ENCODE measurements around the gene FAM229B. TPM values are rescaled to one million over a fixed set of nuclear protein-coding genes. Genes with fewer than 3 reads are reported as not detected.

The FAM229B gene
- total and polyA plus RNA-seq, 7 donors = 5.8 to 17.7 (median 10.0) TPM

DNA sequence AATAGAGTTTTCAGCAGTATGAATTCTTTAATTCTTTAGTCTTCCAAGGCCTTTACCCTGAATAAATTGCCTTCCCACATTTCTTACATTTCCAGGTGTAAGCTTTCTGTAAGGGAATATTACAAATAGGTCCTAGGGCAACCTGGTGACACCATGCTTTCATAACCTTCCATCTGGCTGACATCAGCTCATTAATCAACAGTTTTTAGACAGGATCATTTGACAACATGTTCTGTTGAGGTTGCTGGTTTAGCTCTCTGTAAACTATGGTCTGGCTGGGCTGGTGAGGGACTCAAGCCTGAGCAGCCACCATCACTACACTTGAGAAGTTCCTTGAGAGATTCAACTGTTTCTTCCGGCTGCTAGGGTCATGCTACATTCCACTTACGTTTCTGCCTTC lies 19.2 kb downstream of the FAM229B start:
- no peak for ATAC-seq
- intact Hi-C loops (cut with DNase I) = no loop called here
- WGBS, 3 donors = 58 to 62% (median 59%) methylated on average over 2 of the region's 2 CpGs

DNA sequence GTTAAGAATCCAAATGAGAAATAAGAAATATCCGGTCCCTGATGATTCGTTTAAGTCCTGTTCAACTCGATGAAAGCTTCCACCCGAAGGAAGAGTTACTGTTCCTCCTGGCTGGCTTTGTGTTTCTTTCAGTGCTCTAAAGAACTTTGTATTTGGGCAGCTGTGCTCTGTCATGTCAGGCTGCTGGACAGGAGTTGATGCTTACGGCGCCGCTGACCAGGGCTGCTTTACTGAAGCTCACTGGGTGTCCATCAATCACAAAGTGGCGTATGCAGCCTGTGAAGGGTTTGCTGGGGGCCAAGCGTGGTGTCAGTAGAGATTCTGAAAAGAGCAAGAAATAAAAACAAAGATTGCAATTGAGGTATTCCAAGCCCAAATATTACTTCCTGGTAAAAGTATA lies 21.9 kb downstream of the FAM229B start:
- intact Hi-C loops (cut with DNase I) = no loop called here
- Histone ChIP-seq H3K9me3 (no peaks in the 10 kb centered on the region), H3K27me3 (ENCODE audit: insufficient read depth in 3 of 3, low read length in 2 of 3) (no peaks in the 10 kb centered on the region), H3K4me1 (no peaks in the 10 kb centered on the region), H3K27ac (no peak overlapping the region), H3K36me3 (ENCODE audit: insufficient read depth in 1 of 2, low read depth in 1 of 2) (peaks cover 0 to 6% of the 10 kb centered on the region in 2 donors), H3K4me3 (no peak overlapping the region)
- TF ChIP-seq, protein P1, sequence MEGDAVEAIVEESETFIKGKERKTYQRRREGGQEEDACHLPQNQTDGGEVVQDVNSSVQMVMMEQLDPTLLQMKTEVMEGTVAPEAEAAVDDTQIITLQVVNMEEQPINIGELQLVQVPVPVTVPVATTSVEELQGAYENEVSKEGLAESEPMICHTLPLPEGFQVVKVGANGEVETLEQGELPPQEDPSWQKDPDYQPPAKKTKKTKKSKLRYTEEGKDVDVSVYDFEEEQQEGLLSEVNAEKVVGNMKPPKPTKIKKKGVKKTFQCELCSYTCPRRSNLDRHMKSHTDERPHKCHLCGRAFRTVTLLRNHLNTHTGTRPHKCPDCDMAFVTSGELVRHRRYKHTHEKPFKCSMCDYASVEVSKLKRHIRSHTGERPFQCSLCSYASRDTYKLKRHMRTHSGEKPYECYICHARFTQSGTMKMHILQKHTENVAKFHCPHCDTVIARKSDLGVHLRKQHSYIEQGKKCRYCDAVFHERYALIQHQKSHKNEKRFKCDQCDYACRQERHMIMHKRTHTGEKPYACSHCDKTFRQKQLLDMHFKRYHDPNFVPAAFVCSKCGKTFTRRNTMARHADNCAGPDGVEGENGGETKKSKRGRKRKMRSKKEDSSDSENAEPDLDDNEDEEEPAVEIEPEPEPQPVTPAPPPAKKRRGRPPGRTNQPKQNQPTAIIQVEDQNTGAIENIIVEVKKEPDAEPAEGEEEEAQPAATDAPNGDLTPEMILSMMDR (IDR thresholded peaks at IDR 0.05) = no peak
- DNase-seq (no peak), ATAC-seq (no peak)
- WGBS, 3 donors = 28 to 42% (median 35%) methylated on average over 9 of the region's 9 CpGs

More for the DNA sequence above, 19.2 kb downstream of the FAM229B start:
- peaks cover 0 to 6% of the 10 kb centered on the region in 2 donors for H3K36me3 ChIP-seq (ENCODE audit: insufficient read depth in 1 of 2, low read depth in 1 of 2)
- H3K9me3 ChIP-seq = no peaks in the 10 kb centered on the region
- no peaks in the 10 kb centered on the region for H3K27me3 ChIP-seq (ENCODE audit: insufficient read depth in 3 of 3, low read length in 2 of 3)
- H3K27ac ChIP-seq = no peak overlapping the region
- TF ChIP-seq, protein P1 (IDR thresholded peaks at IDR 0.05) = no peak
- no peak for DNase-seq
- no peak overlapping the region for H3K4me3 ChIP-seq
- no peaks in the 10 kb centered on the region for H3K4me1 ChIP-seq

DNA sequence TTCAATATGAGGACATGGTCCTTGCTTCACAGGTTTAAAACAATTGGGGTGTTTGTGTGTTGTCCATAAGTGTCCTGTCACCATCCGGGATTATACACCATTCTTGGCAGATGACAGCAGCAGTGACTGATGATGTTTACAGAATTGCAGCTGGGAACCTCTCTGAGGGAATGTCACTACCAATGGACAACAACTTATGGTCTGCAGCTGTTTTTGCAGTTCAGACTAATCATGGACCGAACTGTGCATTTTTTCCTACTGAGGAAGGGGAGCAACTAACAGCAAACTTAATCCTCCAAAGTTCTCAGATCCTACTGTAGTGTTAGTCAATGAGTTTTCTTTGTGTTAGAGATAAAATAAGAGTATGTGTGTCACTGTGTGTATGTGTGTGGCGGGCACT lies 26.0 kb downstream of the FAM229B start:
- H3K4me3 ChIP-seq = no peak overlapping the region
- no peaks in the 10 kb centered on the region for H3K4me1 ChIP-seq
- H3K9me3 ChIP-seq = no peaks in the 10 kb centered on the region
- 31 to 34% (median 32%) methylated on average over 3 of the region's 3 CpGs for WGBS, 3 donors
- no peak overlapping the region for H3K27ac ChIP-seq
- intact Hi-C loops (cut with DNase I) = no loop called here
- H3K36me3 ChIP-seq (ENCODE audit: insufficient read depth in 1 of 2, low read depth in 1 of 2) = peaks cover 0 to 9% of the 10 kb centered on the region in 2 donors
- H3K27me3 ChIP-seq (ENCODE audit: insufficient read depth in 3 of 3, low read length in 2 of 3) = no peaks in the 10 kb centered on the region
- ATAC-seq (no peak), DNase-seq (no peak)
- TF ChIP-seq, protein P1 (IDR thresholded peaks at IDR 0.05) = no peak

DNA sequence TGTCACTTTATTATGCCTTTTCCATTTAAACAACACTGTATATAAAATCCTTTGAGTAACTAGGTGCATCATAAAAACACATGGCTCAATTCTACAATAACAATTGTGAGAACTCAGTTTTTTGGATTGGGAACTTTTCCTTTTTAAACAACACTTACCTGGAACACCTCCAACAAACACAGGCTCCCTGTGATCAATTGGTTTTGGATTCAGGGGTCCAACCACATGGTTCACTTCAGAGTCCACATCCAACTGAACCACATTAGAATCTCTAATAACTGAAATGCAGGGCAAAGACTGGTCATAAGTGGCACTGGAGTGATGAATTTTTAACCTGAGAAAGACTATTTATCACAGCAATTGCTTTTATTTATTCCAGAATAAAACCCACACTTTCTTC lies 26.5 kb downstream of the FAM229B start:
- intact Hi-C loops (cut with DNase I) = no loop called here
- Histone ChIP-seq H3K27me3 (ENCODE audit: insufficient read depth in 3 of 3, low read length in 2 of 3) (no peaks in the 10 kb centered on the region), H3K4me1 (no peaks in the 10 kb centered on the region), H3K36me3 (ENCODE audit: insufficient read depth in 1 of 2, low read depth in 1 of 2) (peaks cover 0 to 9% of the 10 kb centered on the region in 2 donors), H3K4me3 (no peak overlapping the region), H3K9me3 (no peaks in the 10 kb centered on the region), H3K27ac (no peak overlapping the region)
- TF ChIP-seq, protein P1 (IDR thresholded peaks at IDR 0.05) = no peak
- ATAC-seq (no peak), DNase-seq (no peak)

DNA sequence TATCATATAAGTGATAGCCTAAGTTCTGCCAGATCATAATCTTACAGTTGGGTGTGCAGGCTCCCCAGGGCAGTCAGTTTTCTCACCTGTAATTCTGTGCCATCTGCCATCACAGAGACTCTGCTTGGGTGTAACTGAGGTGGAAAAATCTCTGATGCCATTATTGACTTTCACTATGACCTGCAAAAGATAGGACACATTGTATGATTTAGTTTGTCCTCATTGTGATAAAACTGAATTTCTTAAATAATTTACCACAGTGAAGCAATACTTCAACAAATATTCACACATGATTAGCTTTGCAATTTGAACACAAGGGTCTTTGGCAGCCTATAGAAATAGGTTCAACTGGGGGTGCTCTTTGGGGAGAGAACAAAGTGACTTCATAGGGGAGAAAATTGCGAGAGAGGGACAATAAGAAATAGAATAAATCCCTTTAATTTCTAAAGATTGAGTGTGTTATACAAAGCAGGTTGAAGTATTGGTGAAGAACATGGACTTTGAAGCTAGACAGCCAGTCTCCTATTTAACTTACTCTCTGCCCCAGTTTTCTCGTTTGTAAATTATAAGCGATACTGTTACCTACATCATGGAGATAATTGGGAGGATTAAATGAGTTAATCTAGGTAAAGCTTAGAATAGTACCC lies 27.3 kb downstream of the FAM229B start:
- Histone ChIP-seq H3K4me3 (no peak overlapping the region), H3K27me3 (ENCODE audit: insufficient read depth in 3 of 3, low read length in 2 of 3) (no peaks in the 10 kb centered on the region), H3K9me3 (no peaks in the 10 kb centered on the region), H3K4me1 (no peaks in the 10 kb centered on the region), H3K36me3 (ENCODE audit: insufficient read depth in 1 of 2, low read depth in 1 of 2) (peaks cover 0 to 14% of the 10 kb centered on the region in 2 donors), H3K27ac (no peak overlapping the region)
- intact Hi-C loops (cut with DNase I) = no loop called here
- TF ChIP-seq, protein P1 (IDR thresholded peaks at IDR 0.05) = no peak
- WGBS, 3 donors = 96 to 98% (median 97%) methylated on average over 3 of the region's 3 CpGs
- DNase-seq (no peak), ATAC-seq (no peak)

All from psoas muscle (tissue), 8 donors.